ENCODE measurements around the gene FOXA3. TPM values are rescaled to one million over a fixed set of nuclear protein-coding genes. Genes with fewer than 3 reads are reported as not detected.
"Not testable (repeated sequence)": the region's sequence is repeated elsewhere in the genome, so short reads cannot be mapped to it uniquely, and the experiment has no call there.

FOXA3 gene
- total RNA-seq, 1 donor from 2014 or later, result not detected

DNA sequence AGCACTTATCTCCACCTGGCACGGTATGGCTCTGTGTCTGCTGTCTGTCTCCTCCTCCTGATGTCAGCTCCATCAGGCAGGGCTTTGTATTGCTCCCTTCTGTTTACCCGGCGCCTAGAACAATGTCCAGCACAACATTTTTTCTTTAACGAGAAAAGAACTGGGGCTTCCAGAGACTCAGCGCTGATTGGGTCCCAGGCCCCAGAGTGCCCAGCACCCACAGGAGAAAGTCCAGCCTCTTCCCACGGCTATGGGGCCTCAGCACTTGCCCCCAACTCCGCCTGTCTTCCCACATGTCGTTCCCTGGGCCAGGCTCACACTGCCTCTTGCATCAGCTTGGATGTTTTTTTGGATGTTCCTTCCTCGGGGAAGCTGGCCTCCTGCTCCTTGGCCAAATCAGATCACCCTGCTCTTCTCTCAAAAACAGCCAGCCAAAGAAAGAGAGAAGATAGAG, 31.4 kb downstream of the FOXA3 start:
- TF ChIP-seq, protein P1, sequence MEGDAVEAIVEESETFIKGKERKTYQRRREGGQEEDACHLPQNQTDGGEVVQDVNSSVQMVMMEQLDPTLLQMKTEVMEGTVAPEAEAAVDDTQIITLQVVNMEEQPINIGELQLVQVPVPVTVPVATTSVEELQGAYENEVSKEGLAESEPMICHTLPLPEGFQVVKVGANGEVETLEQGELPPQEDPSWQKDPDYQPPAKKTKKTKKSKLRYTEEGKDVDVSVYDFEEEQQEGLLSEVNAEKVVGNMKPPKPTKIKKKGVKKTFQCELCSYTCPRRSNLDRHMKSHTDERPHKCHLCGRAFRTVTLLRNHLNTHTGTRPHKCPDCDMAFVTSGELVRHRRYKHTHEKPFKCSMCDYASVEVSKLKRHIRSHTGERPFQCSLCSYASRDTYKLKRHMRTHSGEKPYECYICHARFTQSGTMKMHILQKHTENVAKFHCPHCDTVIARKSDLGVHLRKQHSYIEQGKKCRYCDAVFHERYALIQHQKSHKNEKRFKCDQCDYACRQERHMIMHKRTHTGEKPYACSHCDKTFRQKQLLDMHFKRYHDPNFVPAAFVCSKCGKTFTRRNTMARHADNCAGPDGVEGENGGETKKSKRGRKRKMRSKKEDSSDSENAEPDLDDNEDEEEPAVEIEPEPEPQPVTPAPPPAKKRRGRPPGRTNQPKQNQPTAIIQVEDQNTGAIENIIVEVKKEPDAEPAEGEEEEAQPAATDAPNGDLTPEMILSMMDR (IDR thresholded peaks at IDR 0.05; ENCODE audit: borderline replicate concordance), result no peak
- peaks cover 56% of the 10 kb centered on the region for H3K36me3 ChIP-seq
- intact Hi-C loops (cut with micrococcal nuclease), result no loop called here
- peaks cover 5% of the 10 kb centered on the region for H3K4me1 ChIP-seq
- no peaks in the 10 kb centered on the region for H3K27me3 ChIP-seq (ENCODE audit: low read depth)
- H3K27ac ChIP-seq (replicated peaks), result no peak overlapping the region
- H3K4me3 ChIP-seq, result no peak overlapping the region
- no peaks in the 10 kb centered on the region for H3K9me3 ChIP-seq (replicated peaks)
- DNase-seq, result no peak

DNA sequence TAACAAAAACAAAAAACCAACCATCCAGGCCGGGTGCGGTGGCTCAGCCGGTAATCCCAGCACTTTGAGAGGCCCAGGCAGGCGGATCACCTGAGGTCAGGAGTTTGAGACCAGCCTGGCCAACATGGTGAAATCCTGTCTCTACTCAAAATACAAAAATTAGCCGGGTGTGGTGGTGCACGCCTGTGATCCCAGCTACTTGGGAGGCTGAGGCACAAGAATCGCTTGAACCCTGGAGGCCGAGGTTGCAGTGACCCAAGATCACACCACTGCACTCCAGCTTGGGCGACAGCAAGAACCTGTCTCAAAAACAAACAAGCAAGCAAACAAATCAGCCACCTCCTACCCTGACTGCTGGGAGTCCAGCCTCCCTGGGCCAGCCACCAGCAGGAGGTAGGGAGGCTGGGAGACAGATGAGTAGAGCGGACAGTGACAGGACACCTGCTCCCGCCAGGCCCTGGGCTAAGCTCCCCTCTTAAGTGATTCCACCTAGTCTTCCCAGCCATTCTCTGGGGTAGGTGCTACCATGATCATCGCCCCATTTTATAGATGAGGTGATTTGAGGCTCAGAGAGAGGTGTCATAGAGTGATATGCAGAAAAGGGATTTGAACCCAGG, 32.0 kb downstream of the FOXA3 start:
- H3K4me3 ChIP-seq; H3K27ac ChIP-seq (replicated peaks); intact Hi-C loops (cut with micrococcal nuclease); H3K27me3 ChIP-seq (ENCODE audit: low read depth); DNase-seq; H3K9me3 ChIP-seq (replicated peaks): not testable (repeated sequence)
- H3K4me1 ChIP-seq, result peaks cover 11% of the 10 kb centered on the region
- peaks cover 54% of the 10 kb centered on the region for H3K36me3 ChIP-seq

DNA sequence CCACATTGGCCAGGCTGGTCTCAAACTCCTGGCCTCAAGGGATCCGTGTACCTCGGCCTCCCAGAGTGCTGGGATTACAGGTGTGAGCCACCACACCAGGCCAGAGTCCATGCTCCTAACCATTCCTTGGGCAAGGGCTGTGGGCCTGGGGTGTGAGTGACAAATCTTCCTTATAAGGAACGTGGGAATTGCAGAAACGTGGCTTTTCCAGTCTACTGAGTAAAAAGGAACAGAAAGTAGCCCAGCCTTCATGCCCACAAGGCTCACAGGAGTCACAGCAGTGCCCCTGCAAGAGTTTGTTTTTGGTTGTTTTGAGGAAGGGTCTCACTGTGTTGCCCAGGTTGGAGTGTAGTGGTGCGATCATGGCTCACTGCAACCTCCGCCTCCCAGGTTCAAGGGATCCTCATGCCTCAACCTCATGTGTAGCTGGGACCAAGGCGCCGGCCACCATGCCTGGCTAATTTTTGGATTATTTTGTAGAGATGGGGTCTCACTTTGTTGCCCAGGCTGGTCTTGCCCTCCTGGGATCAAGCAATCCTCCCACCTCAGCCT, 33.2 kb downstream of the FOXA3 start:
- DNase-seq, result no peak
- H3K4me1 ChIP-seq, result peaks cover 22% of the 10 kb centered on the region
- H3K27me3 ChIP-seq (ENCODE audit: low read depth), result no peaks in the 10 kb centered on the region
- H3K4me3 ChIP-seq, result no peak overlapping the region
- H3K27ac ChIP-seq (replicated peaks), result no peak overlapping the region
- peaks cover 54% of the 10 kb centered on the region for H3K36me3 ChIP-seq
- H3K9me3 ChIP-seq (replicated peaks), result no peaks in the 10 kb centered on the region
- intact Hi-C loops (cut with micrococcal nuclease), result no loop called here
- TF ChIP-seq, protein P1 (IDR thresholded peaks at IDR 0.05; ENCODE audit: borderline replicate concordance), result no peak

DNA sequence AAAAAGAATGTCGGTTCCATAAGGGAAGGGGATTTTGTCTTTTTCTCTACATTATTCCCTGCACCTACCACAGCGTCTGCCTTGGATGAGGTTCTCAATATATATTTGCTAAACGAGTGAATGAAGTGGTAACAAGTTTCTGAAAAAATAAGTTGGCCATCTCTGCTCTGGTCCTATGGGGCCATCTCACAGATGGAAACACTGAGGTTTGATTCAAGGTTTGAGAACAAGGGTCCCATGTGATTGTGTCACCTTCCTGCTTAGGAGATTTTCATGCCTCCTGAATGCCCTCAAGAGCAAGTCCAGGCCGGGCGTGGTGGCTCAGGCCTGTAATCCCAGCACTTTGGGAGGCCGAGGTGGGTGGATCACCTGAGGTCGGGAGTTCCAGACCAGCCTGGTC, 35.1 kb downstream of the FOXA3 start:
- intact Hi-C loops (cut with micrococcal nuclease), result no loop called here
- H3K27me3 ChIP-seq (ENCODE audit: low read depth), result no peaks in the 10 kb centered on the region
- no peak overlapping the region for H3K27ac ChIP-seq (replicated peaks)
- H3K4me1 ChIP-seq, result peaks cover 30% of the 10 kb centered on the region
- H3K36me3 ChIP-seq, result peaks cover 54% of the 10 kb centered on the region
- no peak overlapping the region for H3K4me3 ChIP-seq
- TF ChIP-seq, protein P1 (IDR thresholded peaks at IDR 0.05; ENCODE audit: borderline replicate concordance), result no peak
- H3K9me3 ChIP-seq (replicated peaks), result no peaks in the 10 kb centered on the region
- DNase-seq, result no peak

DNA sequence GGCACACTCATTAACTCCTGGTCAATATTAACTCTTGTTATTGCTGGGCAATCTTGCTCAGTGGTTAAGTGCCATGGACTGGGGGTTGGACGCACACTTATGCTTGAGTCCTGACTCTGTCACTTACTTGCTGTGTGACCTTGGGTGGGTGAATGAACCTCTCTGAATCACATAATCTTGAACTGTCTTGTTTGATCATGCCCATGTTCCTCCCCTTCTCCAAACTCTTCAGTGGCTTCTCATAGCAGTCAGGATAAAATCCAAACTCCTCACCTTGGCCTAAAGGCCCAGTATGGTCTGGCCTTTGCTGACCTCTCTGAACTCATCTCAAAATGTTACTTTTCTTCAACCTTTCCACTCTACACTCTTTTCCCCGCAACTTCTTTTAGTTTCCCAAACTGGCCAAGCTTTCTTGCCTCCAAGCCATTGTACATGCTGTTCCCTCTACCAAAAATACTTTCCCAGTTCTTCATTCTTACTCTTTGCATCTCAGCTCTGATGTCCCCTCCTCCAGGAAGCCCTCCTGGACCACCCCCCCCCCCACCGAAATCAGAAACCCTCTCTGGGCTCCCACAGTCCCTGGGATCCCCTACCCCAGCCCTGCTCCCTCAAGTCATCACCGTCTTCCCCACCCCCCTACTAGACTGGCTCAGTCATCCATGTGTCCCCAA, 35.9 kb downstream of the FOXA3 start:
- no peaks in the 10 kb centered on the region for H3K27me3 ChIP-seq (ENCODE audit: low read depth)
- H3K9me3 ChIP-seq (replicated peaks), result no peaks in the 10 kb centered on the region
- peaks cover 49% of the 10 kb centered on the region for H3K36me3 ChIP-seq
- H3K4me1 ChIP-seq, result peaks cover 30% of the 10 kb centered on the region
- H3K27ac ChIP-seq (replicated peaks), result no peak overlapping the region
- no peak overlapping the region for H3K4me3 ChIP-seq
- DNase-seq, result no peak
- TF ChIP-seq, protein P1 (IDR thresholded peaks at IDR 0.05; ENCODE audit: borderline replicate concordance), result no peak
- intact Hi-C loops (cut with micrococcal nuclease), result no loop called here

Data from left ventricle myocardium inferior (tissue), 1 donor.